Parathyroid adenoma (tissue), 2 donors: ENCODE measurements around the gene CD109.
"Not testable (repeated sequence)": the region's sequence is repeated elsewhere in the genome, so short reads cannot be mapped to it uniquely, and the experiment has no call there.

Experiments used
- H2AFZ ChIP-seq: fragments of 300-600 bp; sonication (generic); one replicate; pipeline ENCODE4 v1.7.0; 2017; ENCODE audit warnings: antibody characterized with exemption, mild to moderate bottlenecking
- H3K27ac ChIP-seq: fragments of 300-600 bp; sonication (generic); one replicate; pipeline ENCODE4 v1.7.0; 2017
- H3K27me3 ChIP-seq: fragments of 300-600 bp; sonication (generic); one replicate; pipeline ENCODE4 v1.7.0; 2017; ENCODE audit warnings: low read length; ENCODE audit not compliant: control insufficient read depth, insufficient read depth
- H3K36me3 ChIP-seq: fragments of 300-600 bp; sonication (generic); one replicate; pipeline ENCODE4 v1.7.0; 2017; ENCODE audit warnings: low read length; ENCODE audit not compliant: control insufficient read depth, insufficient read depth
- H3K4me1 ChIP-seq: fragments of 300-600 bp; sonication (generic); one replicate; pipeline ENCODE4 v1.7.0; 2017; ENCODE audit warnings: control low read depth
- H3K4me2 ChIP-seq: fragments of 300-600 bp; sonication (generic); one replicate; pipeline ENCODE4 v1.7.0; 2017; ENCODE audit warnings: low read length
- H3K4me3 ChIP-seq: fragments of 300-600 bp; sonication (generic); one replicate; pipeline ENCODE4 v1.7.0; 2017; ENCODE audit warnings: low read depth, low read length
- H3K79me2 ChIP-seq: fragments of 300-600 bp; sonication (generic); one replicate; pipeline ENCODE4 v1.7.0; 2017; ENCODE audit warnings: control low read depth
- H3K9ac ChIP-seq: fragments of 300-600 bp; sonication (generic); one replicate; pipeline ENCODE4 v1.7.0; 2017; ENCODE audit warnings: mild to moderate bottlenecking
- H3K9me3 ChIP-seq: fragments of 300-600 bp; sonication (generic); one replicate; pipeline ENCODE4 v1.7.0; 2017; ENCODE audit warnings: low read length; ENCODE audit not compliant: control insufficient read depth
- TF ChIP-seq, protein P1 (sequence below): fragments of 300-600 bp; sonication (generic); IDR thresholded peaks from one replicate; pipeline ENCODE4 v1.7.0; 2017; ENCODE audit warnings: antibody characterized with exemption, mild to moderate bottlenecking
- donor health status: primary hyperparathyroidism.

The CD109 gene

DNA sequence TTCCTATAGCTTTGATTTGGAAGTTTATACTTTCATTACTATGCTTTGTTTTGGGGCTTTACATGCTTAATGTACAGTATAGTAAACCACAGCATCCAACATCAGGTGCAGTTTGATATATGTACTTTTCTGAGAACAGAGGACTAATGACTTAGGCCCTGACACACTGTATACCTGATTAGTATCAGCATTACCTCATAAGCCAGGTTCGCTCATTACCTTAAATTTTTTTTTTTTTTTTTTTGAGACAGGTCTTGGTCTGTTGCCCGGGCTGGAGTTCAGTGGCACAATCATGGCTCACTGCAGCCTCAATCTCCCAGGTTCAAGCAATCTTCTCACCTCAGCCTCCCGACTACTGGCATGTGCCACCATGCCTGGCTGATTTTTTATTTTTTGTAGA lies 28.4 kb downstream of the CD109 start:
- Histone ChIP-seq H3K79me2 (peaks cover 5% of the 10 kb centered on the region), H2AFZ (no peak overlapping the region), H3K36me3 (no peaks in the 10 kb centered on the region), H3K4me2 (peak overlapping the region; percentile 15), H3K9ac (no peak overlapping the region), H3K4me1 (peaks cover 20% of the 10 kb centered on the region), H3K4me3 (peak overlapping the region; percentile 31), H3K27ac (peak overlapping the region; percentile 25), H3K27me3 (no peaks in the 10 kb centered on the region), H3K9me3 (no peaks in the 10 kb centered on the region)
- TF ChIP-seq, protein P1, sequence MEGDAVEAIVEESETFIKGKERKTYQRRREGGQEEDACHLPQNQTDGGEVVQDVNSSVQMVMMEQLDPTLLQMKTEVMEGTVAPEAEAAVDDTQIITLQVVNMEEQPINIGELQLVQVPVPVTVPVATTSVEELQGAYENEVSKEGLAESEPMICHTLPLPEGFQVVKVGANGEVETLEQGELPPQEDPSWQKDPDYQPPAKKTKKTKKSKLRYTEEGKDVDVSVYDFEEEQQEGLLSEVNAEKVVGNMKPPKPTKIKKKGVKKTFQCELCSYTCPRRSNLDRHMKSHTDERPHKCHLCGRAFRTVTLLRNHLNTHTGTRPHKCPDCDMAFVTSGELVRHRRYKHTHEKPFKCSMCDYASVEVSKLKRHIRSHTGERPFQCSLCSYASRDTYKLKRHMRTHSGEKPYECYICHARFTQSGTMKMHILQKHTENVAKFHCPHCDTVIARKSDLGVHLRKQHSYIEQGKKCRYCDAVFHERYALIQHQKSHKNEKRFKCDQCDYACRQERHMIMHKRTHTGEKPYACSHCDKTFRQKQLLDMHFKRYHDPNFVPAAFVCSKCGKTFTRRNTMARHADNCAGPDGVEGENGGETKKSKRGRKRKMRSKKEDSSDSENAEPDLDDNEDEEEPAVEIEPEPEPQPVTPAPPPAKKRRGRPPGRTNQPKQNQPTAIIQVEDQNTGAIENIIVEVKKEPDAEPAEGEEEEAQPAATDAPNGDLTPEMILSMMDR: no peak

DNA sequence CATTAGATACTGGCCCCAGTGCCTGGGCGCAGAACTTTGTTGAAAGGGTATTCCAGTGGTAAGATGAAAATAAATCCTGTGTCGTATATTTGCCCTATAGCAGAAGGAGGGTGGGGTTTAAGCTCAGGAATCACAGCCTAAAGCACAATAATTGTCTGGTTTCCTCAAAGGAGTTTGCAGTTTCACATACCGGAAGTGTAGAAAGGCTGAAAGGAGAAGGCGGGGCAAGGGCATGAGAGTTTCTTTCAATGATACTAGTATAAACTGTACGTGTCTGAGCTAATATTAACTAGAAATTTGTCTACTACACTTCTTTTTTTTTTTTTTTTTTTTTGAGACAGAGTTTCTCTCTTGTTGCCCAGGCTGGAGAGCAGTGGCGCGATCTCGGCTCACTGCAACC lies 29.2 kb downstream of the CD109 start:
- H3K4me1 ChIP-seq: peaks cover 18% of the 10 kb centered on the region
- not testable (repeated sequence) for H3K4me3 ChIP-seq, H3K79me2 ChIP-seq, H3K9ac ChIP-seq, H3K27ac ChIP-seq, H3K4me2 ChIP-seq, H3K36me3 ChIP-seq, H3K27me3 ChIP-seq, H2AFZ ChIP-seq, H3K9me3 ChIP-seq

DNA sequence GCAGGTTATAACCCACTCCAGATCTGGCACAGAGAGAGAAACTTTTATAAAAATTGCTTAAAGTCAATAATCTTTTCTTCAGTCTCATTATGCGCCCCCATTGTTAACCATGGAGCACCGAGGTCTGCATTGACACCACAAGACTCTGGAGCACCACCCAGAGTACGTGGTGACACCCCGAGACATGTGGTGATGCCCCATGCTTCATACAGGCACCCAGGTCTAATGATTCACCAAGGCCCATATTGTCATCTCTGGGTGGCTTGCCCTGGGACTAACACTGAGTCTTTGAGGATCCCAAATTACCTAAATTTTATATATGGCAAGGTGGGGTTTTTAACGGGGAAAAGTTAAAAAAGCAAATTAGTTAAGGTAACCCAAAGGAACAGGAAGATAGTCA lies 31.1 kb downstream of the CD109 start:
- no peaks in the 10 kb centered on the region for H3K9me3 ChIP-seq
- H3K36me3 ChIP-seq: no peaks in the 10 kb centered on the region
- TF ChIP-seq, protein P1: no peak
- no peak overlapping the region for H2AFZ ChIP-seq
- no peak overlapping the region for H3K27ac ChIP-seq
- no peak overlapping the region for H3K4me3 ChIP-seq
- H3K4me2 ChIP-seq: no peak overlapping the region
- H3K4me1 ChIP-seq: peaks cover 18% of the 10 kb centered on the region
- no peaks in the 10 kb centered on the region for H3K27me3 ChIP-seq
- H3K9ac ChIP-seq: no peak overlapping the region
- peaks cover 2% of the 10 kb centered on the region for H3K79me2 ChIP-seq

DNA sequence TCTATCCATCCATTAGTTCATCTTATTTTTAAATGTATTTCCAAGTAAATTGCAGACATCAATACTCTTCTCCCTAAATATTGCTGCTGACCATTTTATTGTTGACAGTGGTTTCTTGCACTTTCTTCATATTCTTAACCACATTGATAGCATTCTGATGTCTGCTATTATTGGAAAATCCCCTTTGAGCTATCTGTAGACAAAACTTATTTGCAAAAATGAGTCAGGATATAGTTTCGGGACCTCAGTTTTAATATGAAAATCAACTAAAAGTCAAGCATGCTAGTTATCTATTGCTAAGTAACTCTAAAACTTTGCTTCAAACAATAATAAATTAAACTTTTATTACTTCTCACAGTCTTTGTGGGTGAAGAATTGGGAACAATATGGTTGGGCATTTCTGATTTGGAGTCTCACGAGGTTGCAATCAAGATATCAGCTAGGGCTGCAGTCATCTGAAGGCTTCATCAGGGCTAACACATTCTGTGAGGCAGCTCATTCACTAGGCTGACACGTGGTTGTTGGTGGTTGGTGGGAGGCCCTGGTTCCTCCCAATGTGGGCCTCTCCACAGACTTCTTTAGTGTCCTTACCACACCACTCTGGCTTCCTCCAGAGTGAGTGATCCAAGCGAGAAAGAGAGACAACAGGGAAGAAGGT lies 32.7 kb downstream of the CD109 start:
- Histone ChIP-seq H3K9me3 (no peaks in the 10 kb centered on the region), H3K27me3 (no peaks in the 10 kb centered on the region), H3K4me3 (no peak overlapping the region), H3K4me1 (peaks cover 21% of the 10 kb centered on the region), H3K27ac (no peak overlapping the region), H3K79me2 (peaks cover 14% of the 10 kb centered on the region), H2AFZ (no peak overlapping the region), H3K4me2 (no peak overlapping the region), H3K9ac (no peak overlapping the region), H3K36me3 (no peaks in the 10 kb centered on the region)
- TF ChIP-seq, protein P1: no peak

DNA sequence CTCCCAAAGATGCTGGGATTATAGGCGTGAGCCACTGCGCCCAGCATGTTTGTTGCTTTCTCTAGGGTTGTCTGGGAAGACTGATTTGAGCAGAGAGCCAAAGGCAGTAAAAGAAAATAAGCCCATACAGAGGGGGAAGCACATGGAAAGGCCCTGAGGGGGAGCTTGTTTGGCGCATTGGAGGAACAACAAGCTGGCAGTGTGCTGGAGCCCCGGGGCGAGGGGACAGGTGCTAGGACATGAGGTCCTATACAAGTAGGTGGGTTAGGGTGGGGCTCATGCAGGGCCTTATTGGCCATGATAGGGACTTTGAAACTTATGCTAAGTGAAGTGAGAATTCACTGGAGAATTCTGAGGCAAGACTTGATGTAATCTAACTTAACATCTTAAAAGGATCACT lies 35.3 kb downstream of the CD109 start:
- Histone ChIP-seq H3K4me3 (no peak overlapping the region), H3K9me3 (no peaks in the 10 kb centered on the region), H2AFZ (no peak overlapping the region), H3K27ac (no peak overlapping the region), H3K9ac (no peak overlapping the region), H3K79me2 (peaks cover 20% of the 10 kb centered on the region), H3K36me3 (no peaks in the 10 kb centered on the region), H3K4me1 (peaks cover 18% of the 10 kb centered on the region), H3K27me3 (no peaks in the 10 kb centered on the region), H3K4me2 (no peak overlapping the region)
- TF ChIP-seq, protein P1: no peak
